Measurements from ENCODE around the gene URM1. TPM values are rescaled to one million over a fixed set of nuclear protein-coding genes. Genes with fewer than 3 reads are reported as not detected.

URM1 gene
- polyA plus RNA-seq, 1 donor from 2014 or later: 80.8 TPM

- no peaks in the 10 kb centered on the region for H3K9me2 ChIP-seq (ENCODE audit: insufficient read depth, low read length)
- TF ChIP-seq EP300 (conservative IDR thresholded peaks at IDR 0.05; ENCODE audit: poor library complexity, severe bottlenecking) (no peak), MXI1 (conservative IDR thresholded peaks at IDR 0.05; ENCODE audit: poor library complexity, severe bottlenecking) (no peak), TAF1 (IDR thresholded peaks at IDR 0.05; ENCODE audit: low read depth) (no peak), EZH2 (IDR thresholded peaks at IDR 0.05; ENCODE audit: borderline replicate concordance, insufficient read depth, low read length, poor library complexity, severe bottlenecking) (no peak), RAD21 (conservative IDR thresholded peaks at IDR 0.05) (no peak), SMC3 (conservative IDR thresholded peaks at IDR 0.05; ENCODE audit: poor library complexity) (no peak), REST (IDR thresholded peaks at IDR 0.05; ENCODE audit: borderline replicate concordance) (no peak), POLR2AphosphoS5 (IDR thresholded peaks at IDR 0.05) (no peak)
- TF ChIP-seq, protein P1, sequence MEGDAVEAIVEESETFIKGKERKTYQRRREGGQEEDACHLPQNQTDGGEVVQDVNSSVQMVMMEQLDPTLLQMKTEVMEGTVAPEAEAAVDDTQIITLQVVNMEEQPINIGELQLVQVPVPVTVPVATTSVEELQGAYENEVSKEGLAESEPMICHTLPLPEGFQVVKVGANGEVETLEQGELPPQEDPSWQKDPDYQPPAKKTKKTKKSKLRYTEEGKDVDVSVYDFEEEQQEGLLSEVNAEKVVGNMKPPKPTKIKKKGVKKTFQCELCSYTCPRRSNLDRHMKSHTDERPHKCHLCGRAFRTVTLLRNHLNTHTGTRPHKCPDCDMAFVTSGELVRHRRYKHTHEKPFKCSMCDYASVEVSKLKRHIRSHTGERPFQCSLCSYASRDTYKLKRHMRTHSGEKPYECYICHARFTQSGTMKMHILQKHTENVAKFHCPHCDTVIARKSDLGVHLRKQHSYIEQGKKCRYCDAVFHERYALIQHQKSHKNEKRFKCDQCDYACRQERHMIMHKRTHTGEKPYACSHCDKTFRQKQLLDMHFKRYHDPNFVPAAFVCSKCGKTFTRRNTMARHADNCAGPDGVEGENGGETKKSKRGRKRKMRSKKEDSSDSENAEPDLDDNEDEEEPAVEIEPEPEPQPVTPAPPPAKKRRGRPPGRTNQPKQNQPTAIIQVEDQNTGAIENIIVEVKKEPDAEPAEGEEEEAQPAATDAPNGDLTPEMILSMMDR (IDR thresholded peaks at IDR 0.05; ENCODE audit: poor library complexity, severe bottlenecking): no peak
- H3K27me3 ChIP-seq (ENCODE audit: insufficient read depth, low read depth, low read length): peaks cover 52% of the 10 kb centered on the region
Observed at GRCh38 chr9:128390150-128390812, 19.1 kb downstream of the URM1 start.

DNA sequence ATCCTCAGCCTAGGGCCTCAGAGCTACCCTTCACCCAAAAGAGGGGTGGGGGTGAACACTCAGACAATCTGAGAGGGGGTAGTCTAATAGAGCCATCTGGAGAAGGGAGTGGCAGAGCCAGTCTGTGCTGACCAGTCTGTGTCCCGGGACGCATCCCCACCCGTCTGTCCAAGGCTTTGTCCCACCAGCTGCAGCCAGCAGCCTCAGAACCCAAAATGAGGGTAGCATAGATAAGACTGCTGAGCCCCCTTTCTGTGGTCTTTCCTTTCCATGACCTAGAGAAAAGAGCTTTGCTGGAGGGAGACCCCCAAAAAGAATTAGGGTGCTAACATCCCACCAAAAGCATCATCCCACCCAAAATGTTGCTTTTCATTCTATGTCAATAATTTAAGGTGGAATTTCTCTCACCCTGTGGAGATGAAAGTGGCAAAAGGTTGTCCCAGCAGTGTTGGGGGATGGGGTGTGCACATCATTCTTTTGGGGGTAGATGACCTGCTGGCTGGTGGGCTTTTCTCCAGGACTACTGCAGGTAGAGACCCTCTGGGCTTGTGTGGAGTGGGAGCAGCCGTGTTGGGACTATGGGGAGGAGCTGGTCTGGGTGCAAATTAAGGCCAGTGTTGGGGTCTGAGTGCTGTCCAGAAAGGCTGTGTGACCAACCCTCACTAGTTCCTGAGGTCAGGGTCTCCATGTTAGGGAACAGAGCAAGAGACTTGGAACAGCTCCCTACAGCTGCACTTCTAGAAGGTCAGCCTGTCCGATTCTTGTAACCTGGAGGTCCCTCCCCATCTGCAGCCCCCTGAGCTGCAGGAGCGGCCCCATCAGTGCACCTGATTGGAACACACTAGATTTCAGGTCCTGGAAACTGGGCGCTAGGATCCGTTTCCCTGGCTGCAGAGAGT, 19.9 kb downstream of the URM1 start:
- Histone ChIP-seq H3K4me3 (ENCODE audit: low read length) (no peak overlapping the region), H3K9me2 (ENCODE audit: insufficient read depth, low read length) (no peaks in the 10 kb centered on the region), H3K27me3 (ENCODE audit: insufficient read depth, low read depth, low read length) (peaks cover 59% of the 10 kb centered on the region), H4K20me1 (ENCODE audit: insufficient read depth) (no peaks in the 10 kb centered on the region), H3K9me3 (ENCODE audit: low read length) (no peaks in the 10 kb centered on the region), H3K27ac (ENCODE audit: low read length) (no peak overlapping the region), H2AFZ (ENCODE audit: low read depth, low read length) (no peak overlapping the region), H3F3A (ENCODE audit: insufficient read depth, low read length, poor library complexity, severe bottlenecking) (no peaks in the 10 kb centered on the region), H3K36me3 (ENCODE audit: insufficient read depth, low read length) (no peaks in the 10 kb centered on the region), H3K4me2 (ENCODE audit: low read length) (no peak overlapping the region), H3K9ac (ENCODE audit: low read length) (no peak overlapping the region), H3K79me2 (replicated peaks; ENCODE audit: insufficient read depth, low read length) (no peaks in the 10 kb centered on the region)
- TF ChIP-seq EP300 (conservative IDR thresholded peaks at IDR 0.05; ENCODE audit: poor library complexity, severe bottlenecking) (no peak), EZH2 (IDR thresholded peaks at IDR 0.05; ENCODE audit: borderline replicate concordance, insufficient read depth, low read length, poor library complexity, severe bottlenecking) (no peak), SMC3 (conservative IDR thresholded peaks at IDR 0.05; ENCODE audit: poor library complexity) (no peak), REST (IDR thresholded peaks at IDR 0.05; ENCODE audit: borderline replicate concordance) (no peak), RAD21 (conservative IDR thresholded peaks at IDR 0.05) (no peak), MXI1 (conservative IDR thresholded peaks at IDR 0.05; ENCODE audit: poor library complexity, severe bottlenecking) (no peak), POLR2AphosphoS5 (IDR thresholded peaks at IDR 0.05) (no peak), TAF1 (IDR thresholded peaks at IDR 0.05; ENCODE audit: low read depth) (no peak)
- TF ChIP-seq, protein P1 (IDR thresholded peaks at IDR 0.05; ENCODE audit: poor library complexity, severe bottlenecking): no peak

More at GRCh38 chr9:128390150-128390812, 19.1 kb downstream of the URM1 start:
- H3K79me2 ChIP-seq (replicated peaks; ENCODE audit: insufficient read depth, low read length): no peaks in the 10 kb centered on the region
- no peak overlapping the region for H3K9ac ChIP-seq (ENCODE audit: low read length)
- H3K4me3 ChIP-seq (ENCODE audit: low read length): no peak overlapping the region
- H3K9me3 ChIP-seq (ENCODE audit: low read length): no peaks in the 10 kb centered on the region
- H3K4me2 ChIP-seq (ENCODE audit: low read length): no peak overlapping the region
- no peak overlapping the region for H3K27ac ChIP-seq (ENCODE audit: low read length)
- H4K20me1 ChIP-seq (ENCODE audit: insufficient read depth): no peaks in the 10 kb centered on the region
- no peaks in the 10 kb centered on the region for H3K36me3 ChIP-seq (ENCODE audit: insufficient read depth, low read length)
- no peak overlapping the region for H2AFZ ChIP-seq (ENCODE audit: low read depth, low read length)
- H3F3A ChIP-seq (ENCODE audit: insufficient read depth, low read length, poor library complexity, severe bottlenecking): no peaks in the 10 kb centered on the region
